ENCODE results near the gene CATSPER1. TPM values are rescaled to one million over a fixed set of nuclear protein-coding genes. Genes with fewer than 3 reads are reported as not detected.

Gene CATSPER1
- total RNA-seq, 2 donors from 2014 or later: not detected

- Mint-ChIP-seq H3K36me3 (ENCODE audit: low read depth) (peaks cover 15% of the 10 kb centered on the region), H3K4me3 (peak overlapping the region; percentile 63), H3K4me1 (peaks cover 27% of the 10 kb centered on the region), H3K27ac (no peak overlapping the region), H3K27me3 (ENCODE audit: insufficient read depth) (peaks cover 4% of the 10 kb centered on the region), H3K9me3 (no peaks in the 10 kb centered on the region)
- Histone ChIP-seq H3K27me3 (ENCODE audit: control insufficient read depth, insufficient read depth, low read length, poor library complexity, severe bottlenecking) (no peaks in the 10 kb centered on the region), H3K9ac (ENCODE audit: extremely low read depth, low read length, poor library complexity, severe bottlenecking) (no peak overlapping the region), H3K9me3 (ENCODE audit: control insufficient read depth, low read length) (no peaks in the 10 kb centered on the region), H3K27ac (ENCODE audit: low read depth, low read length) (no peak overlapping the region), H3K36me3 (ENCODE audit: control insufficient read depth, insufficient read depth, low read length) (no peaks in the 10 kb centered on the region), H3K4me3 (ENCODE audit: low read length) (peak overlapping the region; percentile 71), H3K4me1 (ENCODE audit: control insufficient read depth, insufficient read depth, low read length) (peaks cover 10% of the 10 kb centered on the region)
- 84 to 91% methylated on average over 9 to 11 of the region's 11 CpGs for WGBS, 2 experiments (ENCODE audit: insufficient coverage in 1 of 2, insufficient read length in 1 of 2)
- DNase-seq: no peak
- TF ChIP-seq CTCF (conservative IDR thresholded peaks at IDR 0.05): no peak
Observed at GRCh38 chr11:66047541-66048365, 21.5 kb upstream of the CATSPER1 start.

- 97% methylated on average over 3 of the region's 3 CpGs; no CpG with 5 or more reads in 1 of the 2 experiments for WGBS, 2 experiments (ENCODE audit: insufficient coverage in 1 of 2, insufficient read length in 1 of 2)
- H3K9ac ChIP-seq (ENCODE audit: extremely low read depth, low read length, poor library complexity, severe bottlenecking): no peak overlapping the region
- H3K27me3 Mint-ChIP-seq (ENCODE audit: insufficient read depth): peaks cover 4% of the 10 kb centered on the region
- H3K4me3 ChIP-seq (ENCODE audit: low read length): no peak overlapping the region
- no peak for TF ChIP-seq CTCF (conservative IDR thresholded peaks at IDR 0.05)
- no peak overlapping the region for H3K4me3 Mint-ChIP-seq
- no peaks in the 10 kb centered on the region for H3K36me3 ChIP-seq (ENCODE audit: control insufficient read depth, insufficient read depth, low read length)
- no peak for DNase-seq
- no peaks in the 10 kb centered on the region for H3K9me3 Mint-ChIP-seq
- no peak overlapping the region for H3K27ac Mint-ChIP-seq
- H3K27me3 ChIP-seq (ENCODE audit: control insufficient read depth, insufficient read depth, low read length, poor library complexity, severe bottlenecking): no peaks in the 10 kb centered on the region
- H3K4me1 Mint-ChIP-seq: peaks cover 25% of the 10 kb centered on the region
- H3K4me1 ChIP-seq (ENCODE audit: control insufficient read depth, insufficient read depth, low read length): peaks cover 10% of the 10 kb centered on the region
- no peak overlapping the region for H3K27ac ChIP-seq (ENCODE audit: low read depth, low read length)
- H3K9me3 ChIP-seq (ENCODE audit: control insufficient read depth, low read length): no peaks in the 10 kb centered on the region
- peaks cover 15% of the 10 kb centered on the region for H3K36me3 Mint-ChIP-seq (ENCODE audit: low read depth)
Observed at GRCh38 chr11:66046901-66047300, 20.6 kb upstream of the CATSPER1 start.

GRCh38 chr11:66045177-66045639 is 18.9 kb upstream of the CATSPER1 start:
- Mint-ChIP-seq H3K27ac (no peak overlapping the region), H3K27me3 (ENCODE audit: insufficient read depth) (peaks cover 4% of the 10 kb centered on the region), H3K36me3 (ENCODE audit: low read depth) (peaks cover 17% of the 10 kb centered on the region), H3K9me3 (no peaks in the 10 kb centered on the region), H3K4me3 (no peak overlapping the region), H3K4me1 (peaks cover 15% of the 10 kb centered on the region)
- Histone ChIP-seq H3K4me1 (ENCODE audit: control insufficient read depth, insufficient read depth, low read length) (peaks cover 4% of the 10 kb centered on the region), H3K9ac (ENCODE audit: extremely low read depth, low read length, poor library complexity, severe bottlenecking) (no peak overlapping the region), H3K9me3 (ENCODE audit: control insufficient read depth, low read length) (no peaks in the 10 kb centered on the region), H3K27me3 (ENCODE audit: control insufficient read depth, insufficient read depth, low read length, poor library complexity, severe bottlenecking) (no peaks in the 10 kb centered on the region), H3K27ac (ENCODE audit: low read depth, low read length) (no peak overlapping the region), H3K4me3 (ENCODE audit: low read length) (no peak overlapping the region), H3K36me3 (ENCODE audit: control insufficient read depth, insufficient read depth, low read length) (no peaks in the 10 kb centered on the region)
- peak; percentile 96 for DNase-seq
- 32 to 35% methylated on average over 3 to 11 of the region's 11 CpGs for WGBS, 2 experiments (ENCODE audit: insufficient coverage in 1 of 2, insufficient read length in 1 of 2)
- peak; percentile 99 for TF ChIP-seq CTCF (conservative IDR thresholded peaks at IDR 0.05)
